NCI-H2171 treated with DMSO at 0.1 percent for 48 hours (cell line): ENCODE data around the gene UTP25.
"Not testable (repeated sequence)": the region's sequence is repeated elsewhere in the genome, so short reads cannot be mapped to it uniquely, and the experiment has no call there.

ENCODE experiments used
- DNase-seq: peaks from one replicate; lab custom pipeline; 2025; lab: John Stamatoyannopoulos, UW

UTP25 gene

GRCh38 chr1:209871430-209871829 is 43.7 kb downstream of the UTP25 start:
- no peak for DNase-seq

- no peak for DNase-seq
Observed at GRCh38 chr1:209873067-209873799, 45.5 kb downstream of the UTP25 start.

DNA sequence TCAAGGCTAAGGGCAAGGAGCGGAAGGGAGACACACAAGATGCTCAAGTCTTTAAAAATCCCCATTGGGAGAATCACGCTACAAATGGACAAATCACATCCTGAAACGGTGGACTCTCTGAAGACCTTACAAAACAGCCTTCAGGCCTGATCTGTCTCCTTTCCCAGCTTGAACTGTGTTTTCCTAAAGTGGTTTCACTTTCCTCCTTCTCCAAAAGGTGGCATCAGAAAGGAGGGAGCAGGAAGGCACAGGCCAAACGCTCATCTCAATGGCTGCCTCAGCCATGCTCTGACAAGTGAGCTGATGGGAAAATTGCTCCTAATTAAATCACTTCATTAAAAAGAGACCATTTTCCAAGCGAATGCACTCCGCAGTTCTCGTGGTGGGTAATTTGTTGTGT is 47.7 kb downstream of the UTP25 start:
- DNase-seq, result peak; percentile 67

DNA sequence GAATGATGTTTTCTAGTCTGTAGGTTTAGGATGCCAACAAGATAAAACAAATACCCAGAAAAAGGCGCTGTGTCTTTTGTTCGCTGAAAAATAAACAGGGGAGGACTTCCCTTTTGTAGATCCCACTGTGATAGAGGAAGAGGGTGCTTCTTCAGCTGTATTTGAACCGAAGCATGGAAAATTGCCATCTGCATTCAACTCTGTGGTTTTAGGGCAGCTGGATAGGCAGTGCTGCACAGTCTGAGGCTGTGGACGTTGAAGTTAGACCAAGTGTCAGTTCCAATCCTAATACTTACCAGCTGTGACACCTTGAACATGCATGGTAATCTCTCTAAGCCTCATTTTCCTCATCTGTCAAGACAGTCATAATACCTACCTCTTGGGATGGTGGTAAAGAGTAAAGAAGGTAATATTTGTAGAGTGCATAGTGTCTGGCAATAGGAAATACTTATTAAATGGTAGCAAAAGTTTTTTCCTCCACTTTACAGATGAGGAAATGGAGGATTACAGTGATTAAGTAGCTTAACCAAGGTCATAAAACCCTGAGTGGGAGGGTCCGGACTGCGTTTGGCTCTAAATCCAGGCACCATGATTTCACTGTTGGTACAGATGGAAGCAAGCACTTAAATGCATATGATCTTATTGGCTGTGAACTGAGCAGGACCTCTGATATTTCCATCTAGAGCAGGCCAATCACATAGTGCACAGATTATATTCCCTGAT is 48.5 kb downstream of the UTP25 start:
- peak; percentile 8 for DNase-seq

- DNase-seq, result no peak
Observed at GRCh38 chr1:209877087-209877764, 49.5 kb downstream of the UTP25 start.

DNA sequence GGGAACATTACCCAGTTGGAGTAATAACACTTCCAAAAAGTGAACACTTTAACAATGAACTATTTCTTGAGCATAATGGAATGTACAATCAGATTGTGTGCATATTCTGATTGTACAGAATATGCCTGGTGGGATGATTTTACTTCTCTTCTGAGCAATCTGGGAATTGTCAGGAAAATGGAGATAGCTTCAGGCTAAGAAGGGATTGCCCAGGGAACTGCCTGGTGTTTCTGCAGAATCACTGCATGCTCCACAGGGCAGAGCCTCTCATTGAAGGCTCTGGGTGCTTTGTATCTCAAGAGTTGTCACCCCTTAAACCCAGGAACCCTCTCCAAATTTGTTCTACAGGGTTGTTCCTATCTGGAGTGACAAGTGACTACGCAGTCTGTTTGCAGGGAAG is 51.2 kb downstream of the UTP25 start:
- DNase-seq, result no peak

- DNase-seq, result peak; percentile 70
Observed at GRCh38 chr1:209879539-209879938, 51.8 kb downstream of the UTP25 start.

GRCh38 chr1:209880031-209880430 is 52.3 kb downstream of the UTP25 start:
- DNase-seq, result peak; percentile 48

GRCh38 chr1:209881619-209882018 is 53.8 kb downstream of the UTP25 start:
- no peak for DNase-seq

- no peak for DNase-seq
Observed at GRCh38 chr1:209882286-209882685, 54.5 kb downstream of the UTP25 start.

DNA sequence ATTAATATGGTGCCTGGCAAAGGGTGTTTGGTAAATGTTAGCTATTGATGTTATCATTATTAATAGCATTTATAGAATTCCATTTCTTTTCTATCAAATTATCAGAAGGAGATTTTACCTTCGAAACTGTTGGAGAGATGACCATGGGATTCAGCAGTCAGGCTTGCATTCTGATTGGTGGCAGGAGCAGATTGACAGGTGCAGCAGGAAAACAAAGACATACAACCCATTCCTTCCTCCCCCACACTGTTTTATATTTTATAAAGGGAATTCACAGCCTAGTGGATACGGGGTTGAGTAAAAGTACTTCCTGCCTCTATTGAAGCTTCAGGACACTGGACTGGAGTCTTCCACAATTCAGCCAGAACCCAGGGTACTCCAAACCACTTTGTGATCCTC is 55.2 kb downstream of the UTP25 start:
- DNase-seq, result no peak

DNA sequence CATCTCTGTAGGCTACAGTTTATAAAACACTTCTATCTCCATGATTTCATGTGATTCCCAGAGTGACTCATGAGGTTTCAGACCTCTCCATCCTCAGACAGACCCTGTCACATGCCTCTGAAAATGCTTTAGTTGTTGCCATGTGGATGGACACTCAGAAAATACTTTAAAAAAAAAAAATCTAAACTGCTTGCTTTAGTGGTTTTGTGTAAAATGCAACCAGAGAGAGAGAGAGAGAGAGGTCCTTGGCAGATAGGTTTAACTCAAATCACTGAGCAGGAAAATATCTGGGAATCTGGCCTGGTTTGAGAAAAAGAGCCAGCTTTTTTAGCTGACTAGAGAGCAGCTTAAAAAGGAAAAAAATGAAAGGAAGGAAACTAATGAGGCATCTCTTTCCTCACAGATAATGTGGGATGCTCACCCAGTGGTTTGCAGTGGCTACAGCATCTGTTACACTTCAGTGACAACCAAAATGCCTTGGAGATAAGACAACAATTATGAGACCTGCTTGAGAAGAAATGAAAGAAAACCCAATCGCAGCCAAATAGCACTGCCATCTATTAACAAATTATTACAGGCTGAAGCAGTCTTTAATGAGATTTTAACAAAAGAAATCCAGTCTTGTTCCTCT is 55.7 kb downstream of the UTP25 start:
- peak; percentile 49 for DNase-seq

GRCh38 chr1:209884249-209884648 is 56.5 kb downstream of the UTP25 start:
- no peak for DNase-seq

GRCh38 chr1:209884665-209885117 is 56.9 kb downstream of the UTP25 start:
- peak; percentile 37 for DNase-seq

- no peak for DNase-seq
Observed at GRCh38 chr1:209885403-209886218, 57.8 kb downstream of the UTP25 start.

- DNase-seq, result peak; percentile 10
Observed at GRCh38 chr1:209886219-209886536, 58.4 kb downstream of the UTP25 start.

GRCh38 chr1:209888291-209889076 is 60.7 kb downstream of the UTP25 start:
- not testable (repeated sequence) for DNase-seq

DNA sequence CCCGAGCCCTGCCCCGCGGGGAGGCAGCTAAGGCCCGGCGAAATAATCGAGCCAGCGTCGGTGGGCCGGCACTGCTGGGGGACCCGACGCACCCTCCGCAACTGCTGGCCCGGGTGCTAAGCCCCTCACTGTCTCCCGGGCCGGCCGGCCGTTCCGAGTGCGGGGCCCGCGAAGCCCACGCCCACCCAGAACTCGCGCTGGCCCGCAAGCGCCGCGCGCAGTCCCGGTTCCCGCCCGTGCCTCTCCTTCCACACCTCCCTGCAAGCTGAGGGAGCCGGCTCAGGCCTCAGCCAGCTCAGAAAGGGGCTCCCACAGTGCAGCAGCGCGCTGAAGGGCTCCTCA is 61.3 kb downstream of the UTP25 start:
- no peak for DNase-seq

- DNase-seq, result no peak
Observed at GRCh38 chr1:209890641-209891330, 63.0 kb downstream of the UTP25 start.

DNA sequence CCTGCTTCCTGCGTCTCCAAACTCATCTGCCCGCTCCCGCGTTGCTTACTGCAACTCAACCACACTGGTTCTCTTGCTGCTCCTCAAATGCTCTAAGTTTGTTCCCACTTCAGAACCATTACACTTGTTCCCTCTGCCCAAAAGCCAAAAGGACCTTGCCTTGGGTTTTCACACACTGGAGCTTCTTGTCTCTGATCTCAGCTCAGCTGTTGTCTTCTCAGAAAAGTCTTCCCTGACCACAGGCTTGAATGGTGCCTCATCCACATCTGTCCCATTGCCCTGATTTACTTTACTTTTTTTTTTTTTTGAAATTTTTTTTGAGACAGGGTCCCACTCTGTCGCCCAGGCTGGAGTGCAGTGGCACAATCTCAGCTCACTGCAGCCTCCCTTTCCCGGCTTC is 66.0 kb downstream of the UTP25 start:
- DNase-seq, result no peak
